ENCODE data around the gene CXCR3.

GRCh38 chrX:71579990-71580380, 38.3 kb downstream of the CXCR3 start:
- TF ChIP-seq, protein P1, sequence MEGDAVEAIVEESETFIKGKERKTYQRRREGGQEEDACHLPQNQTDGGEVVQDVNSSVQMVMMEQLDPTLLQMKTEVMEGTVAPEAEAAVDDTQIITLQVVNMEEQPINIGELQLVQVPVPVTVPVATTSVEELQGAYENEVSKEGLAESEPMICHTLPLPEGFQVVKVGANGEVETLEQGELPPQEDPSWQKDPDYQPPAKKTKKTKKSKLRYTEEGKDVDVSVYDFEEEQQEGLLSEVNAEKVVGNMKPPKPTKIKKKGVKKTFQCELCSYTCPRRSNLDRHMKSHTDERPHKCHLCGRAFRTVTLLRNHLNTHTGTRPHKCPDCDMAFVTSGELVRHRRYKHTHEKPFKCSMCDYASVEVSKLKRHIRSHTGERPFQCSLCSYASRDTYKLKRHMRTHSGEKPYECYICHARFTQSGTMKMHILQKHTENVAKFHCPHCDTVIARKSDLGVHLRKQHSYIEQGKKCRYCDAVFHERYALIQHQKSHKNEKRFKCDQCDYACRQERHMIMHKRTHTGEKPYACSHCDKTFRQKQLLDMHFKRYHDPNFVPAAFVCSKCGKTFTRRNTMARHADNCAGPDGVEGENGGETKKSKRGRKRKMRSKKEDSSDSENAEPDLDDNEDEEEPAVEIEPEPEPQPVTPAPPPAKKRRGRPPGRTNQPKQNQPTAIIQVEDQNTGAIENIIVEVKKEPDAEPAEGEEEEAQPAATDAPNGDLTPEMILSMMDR (IDR thresholded peaks at IDR 0.05; ENCODE audit: low read depth, low read length, poor library complexity, severe bottlenecking), result no peak
- no peak for TF ChIP-seq EZH2phosphoT487 (IDR thresholded peaks at IDR 0.05; ENCODE audit: borderline replicate concordance, low read length)
